HG02973 (cell line): ENCODE data around the gene TSEN54.

Source experiments
- ATAC-seq: cut with Tn5 transposase; IDR thresholded peaks from one replicate; pipeline ENCODE4 v1.9.1; 2021; ENCODE audit warnings: moderate library complexity; ENCODE audit not compliant: unreplicated experiment

The TSEN54 gene

GRCh38 chr17:75542229-75542628, 25.9 kb downstream of the TSEN54 start:
- no peak for ATAC-seq

DNA sequence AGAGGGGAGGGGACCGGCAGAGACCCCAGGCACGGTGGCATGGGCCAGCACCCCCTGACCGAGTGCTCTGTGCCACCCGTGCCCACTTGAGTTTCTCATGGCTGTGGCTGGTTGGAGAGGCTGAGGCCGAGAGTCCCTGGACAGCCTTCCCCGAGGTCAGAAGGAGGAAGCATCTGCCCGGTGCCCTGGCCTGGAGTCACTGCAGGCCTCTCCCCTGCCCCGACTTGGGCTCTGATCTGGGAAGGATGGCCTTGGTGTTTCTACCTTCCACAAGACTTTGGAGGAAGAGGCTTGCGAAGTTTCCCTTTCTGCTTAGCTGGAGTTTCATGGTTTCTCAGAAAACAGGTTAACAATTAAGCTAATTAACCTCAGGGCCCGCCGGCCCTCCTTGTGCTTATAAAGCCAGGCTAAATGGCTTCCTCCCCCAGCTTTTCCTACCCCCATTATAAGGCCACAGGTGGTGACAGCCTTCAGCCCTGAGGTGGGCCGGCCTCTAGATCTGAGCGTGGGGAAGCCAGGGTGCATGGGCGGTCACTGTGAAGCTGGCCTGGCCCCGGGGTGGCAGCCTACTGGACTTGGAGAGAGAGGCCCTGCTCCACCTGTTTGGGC, 26.5 kb downstream of the TSEN54 start:
- no peak for ATAC-seq

- no peak for ATAC-seq
These were observed 27.9 kb downstream of the TSEN54 start for GRCh38 chr17:75544250-75544649.

GRCh38 chr17:75546181-75546580, 29.9 kb downstream of the TSEN54 start:
- ATAC-seq: no peak

DNA sequence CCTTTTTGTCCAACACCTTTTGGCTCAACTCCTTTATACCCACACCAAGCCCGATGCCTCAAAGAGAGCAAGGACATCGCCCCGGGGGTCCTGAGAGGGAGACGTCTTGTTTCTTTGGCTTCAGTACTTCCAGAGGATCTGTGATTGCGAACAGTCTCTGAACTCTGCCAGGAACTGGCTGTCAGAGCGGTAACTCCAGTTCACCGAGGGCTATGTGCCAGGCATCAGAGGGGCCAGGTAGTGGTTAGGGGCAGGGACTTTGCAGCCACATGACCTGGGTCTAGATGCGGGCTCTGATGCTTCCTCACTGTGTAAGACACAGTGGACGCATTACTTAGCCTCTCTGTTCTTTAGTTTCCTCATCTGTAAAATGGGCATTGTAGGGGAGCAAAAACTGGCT, 30.8 kb downstream of the TSEN54 start:
- ATAC-seq: no peak

- ATAC-seq: no peak
These were observed 32.5 kb downstream of the TSEN54 start for GRCh38 chr17:75548813-75549212.

GRCh38 chr17:75549246-75550138, 33.2 kb downstream of the TSEN54 start:
- ATAC-seq: no peak

GRCh38 chr17:75550139-75550465, 33.8 kb downstream of the TSEN54 start:
- no peak for ATAC-seq

DNA sequence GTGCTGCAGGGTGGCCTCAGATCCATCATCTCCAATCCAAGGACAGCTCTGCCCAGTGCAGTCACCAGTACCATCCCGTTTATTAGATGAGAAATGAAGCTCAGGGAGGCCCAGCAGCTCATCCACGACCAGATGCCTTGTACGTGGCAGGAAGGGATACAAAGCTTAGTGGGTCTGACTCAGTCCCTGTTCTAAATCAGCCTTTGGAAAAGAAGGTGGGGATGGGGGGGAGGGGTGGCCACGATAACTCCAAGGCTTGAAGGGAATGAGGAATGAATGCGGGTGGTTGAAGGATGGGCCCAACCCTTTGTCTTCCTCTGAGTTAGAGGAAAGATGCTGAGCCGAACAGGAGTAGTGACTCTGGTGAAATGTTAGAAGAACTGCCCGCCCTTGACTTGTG, 34.9 kb downstream of the TSEN54 start:
- no peak for ATAC-seq

DNA sequence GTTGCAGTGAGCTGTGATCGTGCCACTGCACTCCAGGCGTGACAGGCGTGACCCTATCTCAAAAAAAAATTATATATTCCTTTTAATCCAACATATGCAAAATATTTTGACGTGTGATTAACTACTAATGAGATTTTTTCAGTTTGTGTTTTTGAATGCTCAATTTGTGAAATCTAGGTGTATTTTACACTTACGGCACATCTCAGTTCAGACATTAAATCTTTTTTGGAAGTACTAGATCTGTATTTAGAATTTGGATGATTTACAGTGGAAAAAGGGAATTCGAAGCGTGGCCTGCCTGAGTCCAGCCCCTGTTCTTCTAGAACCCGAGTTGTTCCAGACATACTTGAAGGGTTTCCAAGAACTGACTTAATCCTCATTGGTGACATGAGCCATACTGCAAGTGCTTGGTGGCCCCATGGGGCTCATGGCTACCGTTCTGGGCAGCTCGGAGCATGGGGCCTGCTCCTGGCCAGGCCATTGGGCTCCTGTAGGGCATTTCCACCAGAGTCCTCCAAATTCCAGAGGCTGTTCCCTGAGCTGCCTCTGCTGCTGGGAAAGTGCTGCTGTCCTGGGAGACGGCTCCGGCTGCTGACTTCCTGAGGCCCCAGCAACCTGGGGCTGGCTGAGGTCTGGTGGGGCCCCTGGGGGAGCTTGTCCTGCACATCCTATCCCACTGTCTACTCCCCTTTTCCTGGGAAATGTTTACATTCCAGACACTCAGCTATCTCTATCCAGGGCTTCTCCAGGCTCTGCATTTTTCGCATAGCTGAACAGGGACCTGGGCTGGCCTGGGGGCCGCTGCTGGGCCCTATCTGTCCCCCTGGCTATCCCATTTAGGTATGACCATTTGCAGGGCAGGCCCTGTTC, 36.3 kb downstream of the TSEN54 start:
- no peak for ATAC-seq

DNA sequence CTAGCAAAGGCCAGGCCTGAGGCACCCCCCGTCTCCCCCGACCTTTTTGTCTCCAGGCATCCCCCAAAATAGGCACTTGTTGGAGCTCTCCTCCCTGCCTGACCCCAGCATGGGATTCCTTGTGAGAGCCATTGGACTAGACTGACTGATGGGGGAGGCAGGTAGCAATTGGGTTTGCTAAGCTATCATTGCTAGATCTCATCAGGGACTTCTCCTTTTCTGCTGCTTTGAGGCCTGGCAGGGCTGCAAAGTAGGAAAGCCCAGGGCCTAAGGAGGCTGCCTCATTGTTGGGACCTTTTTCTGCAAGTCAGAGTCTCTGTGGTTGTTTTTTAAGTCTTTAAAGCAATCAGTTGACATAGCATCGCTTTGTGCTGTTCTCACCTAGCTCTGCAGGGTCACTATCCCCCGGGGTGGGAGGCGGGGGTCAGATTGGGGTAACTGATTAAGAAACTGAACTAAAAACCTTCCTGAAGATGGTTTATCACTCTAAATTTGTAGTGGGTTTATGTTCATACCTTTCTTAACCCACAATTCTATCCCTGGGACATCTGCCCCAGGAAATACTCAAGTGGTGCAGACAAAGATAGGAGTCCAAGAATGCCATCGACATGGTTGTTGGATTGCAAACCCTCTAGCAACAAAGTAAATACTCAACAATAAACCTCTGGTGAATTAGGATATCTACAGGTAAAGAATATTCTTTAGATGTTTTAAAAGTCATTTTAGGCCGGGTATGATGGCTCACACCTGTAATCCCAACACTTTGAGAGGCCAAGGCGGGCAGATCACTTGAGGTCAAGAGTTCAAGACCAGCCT, 37.2 kb downstream of the TSEN54 start:
- ATAC-seq: no peak

- ATAC-seq: no peak
These were observed 39.4 kb downstream of the TSEN54 start for GRCh38 chr17:75555679-75556153.

- no peak for ATAC-seq
These were observed 40.9 kb downstream of the TSEN54 start for GRCh38 chr17:75557075-75557851.

- no peak for ATAC-seq
These were observed 41.7 kb downstream of the TSEN54 start for GRCh38 chr17:75557852-75558665.

DNA sequence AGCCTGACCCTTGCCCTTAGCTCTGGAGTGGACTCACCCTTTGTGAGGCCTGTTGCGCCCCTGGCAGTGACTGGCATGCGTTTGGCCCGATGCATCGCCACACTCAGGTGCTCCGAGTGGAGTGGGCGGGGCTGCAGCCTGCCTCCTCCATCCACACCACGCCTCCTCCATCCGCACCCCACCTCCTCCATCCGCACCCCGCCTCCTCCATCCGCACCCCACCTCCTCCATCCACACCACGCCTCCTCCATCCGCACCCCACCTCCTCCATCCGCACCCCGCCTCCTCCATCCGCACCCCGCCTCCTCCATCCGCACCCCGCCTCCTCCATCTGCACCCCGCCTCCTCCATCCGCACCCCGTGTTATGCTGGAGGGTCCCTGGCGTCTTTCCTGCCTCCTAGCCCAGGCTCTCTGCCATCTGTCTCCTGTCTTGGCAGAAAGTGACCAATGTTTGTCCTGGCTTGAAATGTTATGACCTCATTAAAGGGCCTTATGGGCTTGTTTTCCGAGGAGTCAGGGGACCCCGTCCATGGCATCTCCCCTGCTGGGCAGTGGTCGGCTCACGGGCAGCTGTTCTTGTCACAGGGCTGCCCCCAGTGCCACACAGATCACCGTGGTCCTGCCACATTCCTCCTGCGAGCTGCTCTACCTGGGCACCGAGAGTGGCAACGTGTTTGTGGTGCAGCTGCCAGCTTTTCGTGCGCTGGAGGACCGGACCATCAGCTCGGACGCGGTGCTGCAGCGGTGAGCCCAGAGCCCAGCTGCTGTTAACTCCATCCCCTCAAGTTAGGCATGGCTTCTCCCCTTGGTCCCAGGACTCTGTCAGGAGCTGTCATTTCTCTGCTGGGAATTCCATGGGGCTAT, 42.6 kb downstream of the TSEN54 start:
- no peak for ATAC-seq

DNA sequence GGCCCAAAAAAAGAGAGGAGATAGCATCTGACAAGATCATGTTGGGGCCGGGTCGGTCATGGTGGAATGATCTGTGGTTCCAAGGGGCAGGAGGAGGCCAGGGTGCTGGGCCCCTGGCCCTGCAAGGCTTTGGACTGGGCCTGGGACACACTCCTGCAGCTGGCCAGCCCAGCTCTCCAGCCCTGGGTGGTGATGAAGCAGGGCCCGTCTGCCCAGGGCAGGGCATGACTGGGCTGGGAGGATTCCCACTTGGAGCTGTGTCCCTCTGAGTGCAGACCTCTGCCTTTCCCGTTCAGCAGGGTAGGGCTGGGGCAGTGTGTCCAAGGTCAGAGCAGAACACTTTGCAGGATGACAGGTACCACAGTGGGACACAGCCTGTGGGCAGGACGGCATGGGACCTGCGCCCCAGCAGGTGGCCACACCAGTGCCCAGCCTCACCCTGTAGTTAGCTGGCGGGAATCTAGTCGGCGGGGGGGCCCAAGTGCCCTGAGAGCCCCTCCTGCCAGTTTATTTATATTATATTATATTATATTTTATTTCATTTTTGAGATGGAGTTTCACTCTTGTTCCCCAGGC, 43.7 kb downstream of the TSEN54 start:
- no peak for ATAC-seq

- no peak for ATAC-seq
These were observed 45.7 kb downstream of the TSEN54 start for GRCh38 chr17:75561927-75562603.
